ENCODE measurements around the gene TMEM270. TPM values are rescaled to one million over a fixed set of nuclear protein-coding genes. Genes with fewer than 3 reads are reported as not detected.

TMEM270 gene
- total RNA-seq, 4 donors from 2014 or later, result not detected

DNA sequence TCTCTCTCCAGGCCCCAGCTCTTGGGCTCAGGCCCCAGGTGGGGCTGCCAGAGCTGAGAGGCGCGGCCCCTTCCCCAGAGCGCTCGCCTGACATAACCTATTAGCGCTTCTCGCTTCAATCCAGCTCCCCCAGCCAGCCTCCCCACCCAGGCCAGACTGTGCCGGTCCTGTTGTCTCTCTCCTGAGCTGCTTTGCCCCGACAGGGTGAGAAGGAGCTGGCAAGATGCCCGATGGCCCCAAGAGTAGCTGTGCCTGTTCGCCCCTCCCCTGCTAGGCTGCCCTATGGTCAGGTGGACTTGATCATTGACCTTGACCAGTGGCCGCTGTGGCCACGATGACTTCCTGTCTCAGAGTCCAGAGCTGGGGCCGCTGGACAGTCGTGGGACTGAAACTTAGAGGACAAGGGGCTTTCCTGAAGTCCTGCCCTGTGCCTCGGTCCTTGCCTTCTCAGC lies 9.1 kb downstream of the TMEM270 start:
- Histone ChIP-seq H3K4me1 (peaks cover 23 to 46% (median 42%) of the 10 kb centered on the region in 4 donors), H3K9me3 (no peaks in the 10 kb centered on the region), H3K27ac (replicated peaks in 1 of 4) (peak overlapping the region; percentile 40 to 58 (median 49)), H3K4me3 (no peak overlapping the region), H3K36me3 (no peaks in the 10 kb centered on the region), H3K27me3 (no peaks in the 10 kb centered on the region)
- intact Hi-C loops (cut with DNase I), result no loop called here
- WGBS, result 68% methylated on average over 15 of the region's 15 CpGs
- TF ChIP-seq POLR2AphosphoS5 (IDR thresholded peaks at IDR 0.05) (no peak), POLR2A (IDR thresholded peaks at IDR 0.05; ENCODE audit: low read depth) (no peak), EP300 (IDR thresholded peaks at IDR 0.05) (no peak)
- TF ChIP-seq, protein P1, sequence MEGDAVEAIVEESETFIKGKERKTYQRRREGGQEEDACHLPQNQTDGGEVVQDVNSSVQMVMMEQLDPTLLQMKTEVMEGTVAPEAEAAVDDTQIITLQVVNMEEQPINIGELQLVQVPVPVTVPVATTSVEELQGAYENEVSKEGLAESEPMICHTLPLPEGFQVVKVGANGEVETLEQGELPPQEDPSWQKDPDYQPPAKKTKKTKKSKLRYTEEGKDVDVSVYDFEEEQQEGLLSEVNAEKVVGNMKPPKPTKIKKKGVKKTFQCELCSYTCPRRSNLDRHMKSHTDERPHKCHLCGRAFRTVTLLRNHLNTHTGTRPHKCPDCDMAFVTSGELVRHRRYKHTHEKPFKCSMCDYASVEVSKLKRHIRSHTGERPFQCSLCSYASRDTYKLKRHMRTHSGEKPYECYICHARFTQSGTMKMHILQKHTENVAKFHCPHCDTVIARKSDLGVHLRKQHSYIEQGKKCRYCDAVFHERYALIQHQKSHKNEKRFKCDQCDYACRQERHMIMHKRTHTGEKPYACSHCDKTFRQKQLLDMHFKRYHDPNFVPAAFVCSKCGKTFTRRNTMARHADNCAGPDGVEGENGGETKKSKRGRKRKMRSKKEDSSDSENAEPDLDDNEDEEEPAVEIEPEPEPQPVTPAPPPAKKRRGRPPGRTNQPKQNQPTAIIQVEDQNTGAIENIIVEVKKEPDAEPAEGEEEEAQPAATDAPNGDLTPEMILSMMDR (IDR thresholded peaks at IDR 0.05), result no peak
- no peak for DNase-seq (ENCODE audit: extremely low spot score)

DNA sequence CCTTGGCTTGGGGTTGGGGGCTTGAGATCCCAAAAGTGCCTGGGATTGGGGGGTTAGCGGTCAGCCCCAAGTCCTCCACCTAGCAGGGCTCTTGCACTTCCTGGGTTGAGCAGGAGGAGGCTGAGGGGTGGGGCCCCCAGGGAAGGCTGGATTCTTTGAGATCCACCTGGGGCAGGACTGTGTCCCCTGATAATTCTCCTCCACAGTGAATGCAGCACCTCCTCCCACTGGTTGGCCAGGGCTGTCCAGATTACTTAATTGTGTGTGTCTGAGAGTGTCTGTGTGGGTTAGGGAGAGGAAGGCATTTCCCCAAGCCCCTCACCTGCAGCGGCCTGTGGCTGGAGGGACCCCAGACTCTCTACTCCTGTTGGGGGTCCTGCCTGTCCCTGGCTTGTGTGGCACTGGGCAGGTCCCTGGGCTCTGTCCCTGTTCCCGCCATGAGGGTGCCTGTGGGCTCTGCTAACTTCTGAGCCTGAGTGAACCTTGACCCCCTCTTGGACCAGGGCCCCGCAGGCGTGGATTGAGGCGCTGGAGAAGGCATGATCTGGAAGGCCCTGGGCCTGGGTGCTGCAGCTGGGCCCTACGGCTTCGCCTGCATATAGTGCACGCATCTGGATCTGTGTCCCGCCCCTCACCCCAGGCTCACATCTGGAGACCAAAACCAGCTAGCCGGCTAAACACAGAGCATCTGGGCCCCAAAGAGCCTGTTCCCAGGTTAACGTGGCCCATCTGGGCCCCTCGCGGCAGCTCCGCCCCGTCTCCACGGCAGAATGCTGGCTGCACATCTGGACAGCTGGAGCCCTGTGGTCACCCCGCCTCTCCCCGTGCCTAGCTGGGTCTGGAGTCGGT lies 10.4 kb downstream of the TMEM270 start:
- Histone ChIP-seq H3K36me3 (no peaks in the 10 kb centered on the region), H3K27me3 (no peaks in the 10 kb centered on the region), H3K4me1 (peaks cover 23 to 46% (median 42%) of the 10 kb centered on the region in 4 donors), H3K27ac (replicated peaks in 1 of 4) (peak overlapping the region in 3 of 4 donors; percentile 2 to 58 (median 38)), H3K9me3 (no peaks in the 10 kb centered on the region), H3K4me3 (no peak overlapping the region)
- intact Hi-C loops (cut with DNase I), result no loop called here
- WGBS, result 96% methylated on average over 4 of the region's 20 CpGs
- no peak for DNase-seq (ENCODE audit: extremely low spot score)
- TF ChIP-seq POLR2AphosphoS5 (IDR thresholded peaks at IDR 0.05) (no peak), EP300 (IDR thresholded peaks at IDR 0.05) (no peak), POLR2A (IDR thresholded peaks at IDR 0.05; ENCODE audit: low read depth) (no peak)
- TF ChIP-seq, protein P1 (IDR thresholded peaks at IDR 0.05), result no peak

DNA sequence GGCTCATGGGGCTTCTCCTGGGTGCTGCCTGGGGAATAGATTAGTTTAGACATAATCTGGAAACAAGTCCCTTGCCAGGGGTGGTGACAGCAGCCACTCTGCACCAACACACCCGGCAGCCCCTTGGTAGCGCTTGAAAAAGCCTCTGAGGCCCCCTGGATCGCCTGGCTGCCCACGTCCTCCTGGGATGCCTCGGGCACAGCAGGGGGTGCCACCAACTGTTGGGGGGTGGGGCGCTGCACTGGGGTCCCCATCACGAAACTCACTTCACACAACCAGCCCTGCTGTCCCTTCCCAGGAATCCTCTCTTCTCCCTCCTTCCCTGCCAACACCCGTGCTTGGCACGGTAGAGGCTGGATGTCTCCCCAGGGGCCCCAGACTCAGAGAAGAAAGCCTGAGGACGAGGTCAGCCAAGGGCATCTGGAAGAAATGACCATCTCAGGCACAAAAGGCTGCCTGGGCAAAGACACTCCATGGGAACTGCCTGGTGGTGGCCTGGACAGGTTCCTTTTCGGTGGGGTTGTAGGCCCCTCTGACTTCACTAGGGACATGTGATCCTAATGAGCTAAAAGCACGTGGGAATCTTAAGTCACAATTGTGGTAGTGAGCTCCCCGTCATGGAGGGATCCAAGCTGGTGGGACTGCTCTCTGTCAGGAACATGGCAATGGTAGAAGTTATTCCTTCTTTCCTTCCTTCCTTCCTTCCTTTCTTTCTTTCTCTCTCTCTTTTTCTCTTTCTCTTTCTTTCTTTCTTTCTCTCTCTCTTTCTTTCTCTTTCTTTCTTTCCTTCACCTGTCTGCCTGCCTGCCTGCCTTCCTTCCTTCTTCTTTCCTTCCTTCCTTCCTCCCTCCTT lies 11.3 kb downstream of the TMEM270 start:
- intact Hi-C loops (cut with DNase I), result no loop called here
- no peaks in the 10 kb centered on the region for H3K27me3 ChIP-seq
- DNase-seq (ENCODE audit: extremely low spot score), result no peak
- no peaks in the 10 kb centered on the region for H3K9me3 ChIP-seq
- TF ChIP-seq, protein P1 (IDR thresholded peaks at IDR 0.05), result no peak
- H3K4me3 ChIP-seq, result no peak overlapping the region
- peaks cover 23 to 46% (median 42%) of the 10 kb centered on the region in 4 donors for H3K4me1 ChIP-seq
- H3K36me3 ChIP-seq, result no peaks in the 10 kb centered on the region
- 79% methylated on average over 11 of the region's 13 CpGs for WGBS
- H3K27ac ChIP-seq (replicated peaks in 1 of 4), result peak overlapping the region in 2 of 4 donors; percentile 17 to 38

DNA sequence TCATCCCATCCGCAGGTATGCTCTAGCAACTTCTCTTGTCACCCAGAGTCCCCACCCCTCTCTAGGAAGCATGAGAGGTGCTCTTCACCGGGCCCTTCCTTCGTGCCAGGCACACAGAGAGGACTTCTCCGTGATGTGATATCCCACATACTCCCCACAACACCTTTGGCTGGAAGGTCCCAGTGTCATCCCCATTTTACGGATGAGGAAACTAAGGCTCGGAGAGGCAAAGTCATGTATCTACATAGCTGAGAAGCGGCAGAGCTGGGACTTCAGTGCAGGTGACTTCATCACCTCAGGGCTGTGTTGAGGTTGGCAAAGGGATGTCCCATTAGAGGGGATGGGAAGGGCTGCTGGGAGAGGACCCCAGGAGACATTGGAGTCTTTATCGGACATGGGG lies 15.4 kb downstream of the TMEM270 start:
- TF ChIP-seq, protein P1 (IDR thresholded peaks at IDR 0.05), result no peak
- no peak for TF ChIP-seq POLR2A (IDR thresholded peaks at IDR 0.05; ENCODE audit: low read depth)
- no peak for TF ChIP-seq POLR2AphosphoS5 (IDR thresholded peaks at IDR 0.05)
- TF ChIP-seq EP300 (IDR thresholded peaks at IDR 0.05), result no peak
- H3K27me3 ChIP-seq, result no peaks in the 10 kb centered on the region
- no peaks in the 10 kb centered on the region for H3K36me3 ChIP-seq
- H3K9me3 ChIP-seq, result no peaks in the 10 kb centered on the region
- peaks cover 31 to 38% (median 36%) of the 10 kb centered on the region in 4 donors for H3K4me1 ChIP-seq
- intact Hi-C loops (cut with DNase I), result no loop called here
- no peak for DNase-seq (ENCODE audit: extremely low spot score)
- WGBS, result 94% methylated on average over 7 of the region's 8 CpGs
- H3K27ac ChIP-seq (replicated peaks in 1 of 4), result no peak overlapping the region
- H3K4me3 ChIP-seq, result no peak overlapping the region

Data from esophagus muscularis mucosa (tissue), 4 donors.